Measurements from ENCODE around the gene BSN. TPM values are rescaled to one million over a fixed set of nuclear protein-coding genes. Genes with fewer than 3 reads are reported as not detected.

The BSN gene
- total RNA-seq, 1 experiment from 2014 or later = 0.37 TPM

GRCh38 chr3:49539659-49540560 is 14.4 kb upstream of the BSN start:
- Histone ChIP-seq H3K9me2 (replicated peaks; ENCODE audit: insufficient read depth, low read length) (no peaks in the 10 kb centered on the region), H3K4me1 (ENCODE audit: low read length) (peaks cover 18% of the 10 kb centered on the region), H3K4me2 (ENCODE audit: low read depth, low read length, poor library complexity, severe bottlenecking) (peak overlapping the region; percentile 93), H3K27ac (ENCODE audit: low read length) (peak overlapping the region; percentile 25; the same call in 1 of the 2 replicates), H3K27me3 (ENCODE audit: low read length) (no peaks in the 10 kb centered on the region), H3K36me3 (ENCODE audit: insufficient read depth, low read length) (no peaks in the 10 kb centered on the region), H3K79me2 (ENCODE audit: low read length) (no peaks in the 10 kb centered on the region), H3K4me3 (ENCODE audit: low read length) (peak overlapping the region; percentile 67), H4K20me1 (ENCODE audit: insufficient read depth, low read depth, low read length) (no peaks in the 10 kb centered on the region), H3K9ac (ENCODE audit: low read length) (peak overlapping the region; percentile 77), H2AFZ (ENCODE audit: low read length) (peak overlapping the region; percentile 91), H3K9me3 (ENCODE audit: low read length) (no peaks in the 10 kb centered on the region)
- DNase-seq = peak; percentile 97

- Histone ChIP-seq H3K4me1 (ENCODE audit: low read length) (peaks cover 20% of the 10 kb centered on the region), H4K20me1 (ENCODE audit: insufficient read depth, low read depth, low read length) (0 out of 2 replicates have a peak, but pooled peaks cover 4% of the 10 kb centered on the region), H3K36me3 (ENCODE audit: insufficient read depth, low read length) (no peaks in the 10 kb centered on the region), H3K27ac (ENCODE audit: low read length) (no peak overlapping the region), H3K9me2 (replicated peaks; ENCODE audit: insufficient read depth, low read length) (no peaks in the 10 kb centered on the region), H3K79me2 (ENCODE audit: low read length) (no peaks in the 10 kb centered on the region), H2AFZ (ENCODE audit: low read length) (no peak overlapping the region), H3K9ac (ENCODE audit: low read length) (no peak overlapping the region), H3K27me3 (ENCODE audit: low read length) (no peaks in the 10 kb centered on the region), H3K9me3 (ENCODE audit: low read length) (no peaks in the 10 kb centered on the region), H3K4me3 (ENCODE audit: low read length) (no peak overlapping the region), H3K4me2 (ENCODE audit: low read depth, low read length, poor library complexity, severe bottlenecking) (no peak overlapping the region)
- DNase-seq = no peak
Observed at GRCh38 chr3:49552087-49552486, 2.2 kb upstream of the BSN start.

GRCh38 chr3:49553324-49553691 is 969 bp upstream of the BSN start:
- Histone ChIP-seq H2AFZ (ENCODE audit: low read length) (no peak overlapping the region), H3K36me3 (ENCODE audit: insufficient read depth, low read length) (no peaks in the 10 kb centered on the region), H3K27me3 (ENCODE audit: low read length) (no peaks in the 10 kb centered on the region), H3K9me2 (replicated peaks; ENCODE audit: insufficient read depth, low read length) (no peaks in the 10 kb centered on the region), H3K27ac (ENCODE audit: low read length) (no peak overlapping the region), H3K4me1 (ENCODE audit: low read length) (peaks cover 20% of the 10 kb centered on the region), H3K4me3 (ENCODE audit: low read length) (peak overlapping the region; percentile 98), H4K20me1 (ENCODE audit: insufficient read depth, low read depth, low read length) (0 out of 2 replicates have a peak, but pooled peaks cover 4% of the 10 kb centered on the region), H3K79me2 (ENCODE audit: low read length) (no peaks in the 10 kb centered on the region), H3K9ac (ENCODE audit: low read length) (peak overlapping the region; percentile 94), H3K9me3 (ENCODE audit: low read length) (no peaks in the 10 kb centered on the region), H3K4me2 (ENCODE audit: low read depth, low read length, poor library complexity, severe bottlenecking) (peak overlapping the region; percentile 100)
- DNase-seq = no peak

GRCh38 chr3:49554633-49555265 is 472 bp downstream of the BSN start:
- Histone ChIP-seq H3K9me3 (ENCODE audit: low read length) (no peaks in the 10 kb centered on the region), H3K4me1 (ENCODE audit: low read length) (peaks cover 20% of the 10 kb centered on the region), H3K36me3 (ENCODE audit: insufficient read depth, low read length) (no peaks in the 10 kb centered on the region), H2AFZ (ENCODE audit: low read length) (no peak overlapping the region), H3K27ac (ENCODE audit: low read length) (no peak overlapping the region), H3K9ac (ENCODE audit: low read length) (peak overlapping the region; percentile 44), H3K27me3 (ENCODE audit: low read length) (no peaks in the 10 kb centered on the region), H4K20me1 (ENCODE audit: insufficient read depth, low read depth, low read length) (0 out of 2 replicates have a peak, but pooled peaks cover 4% of the 10 kb centered on the region), H3K4me3 (ENCODE audit: low read length) (peak overlapping the region; percentile 65), H3K4me2 (ENCODE audit: low read depth, low read length, poor library complexity, severe bottlenecking) (peak overlapping the region; percentile 72), H3K9me2 (replicated peaks; ENCODE audit: insufficient read depth, low read length) (no peaks in the 10 kb centered on the region), H3K79me2 (ENCODE audit: low read length) (no peaks in the 10 kb centered on the region)
- DNase-seq = no peak

- H3K9ac ChIP-seq (ENCODE audit: low read length) = no peak overlapping the region
- DNase-seq = no peak
- H3K79me2 ChIP-seq (ENCODE audit: low read length) = no peaks in the 10 kb centered on the region
- H3K27ac ChIP-seq (ENCODE audit: low read length) = no peak overlapping the region
- H3K4me1 ChIP-seq (ENCODE audit: low read length) = peaks cover 20% of the 10 kb centered on the region
- no peaks in the 10 kb centered on the region for H3K9me3 ChIP-seq (ENCODE audit: low read length)
- H2AFZ ChIP-seq (ENCODE audit: low read length) = no peak overlapping the region
- no peak overlapping the region for H3K4me2 ChIP-seq (ENCODE audit: low read depth, low read length, poor library complexity, severe bottlenecking)
- H3K4me3 ChIP-seq (ENCODE audit: low read length) = no peak overlapping the region
- H4K20me1 ChIP-seq (ENCODE audit: insufficient read depth, low read depth, low read length) = 0 out of 2 replicates have a peak, but pooled peaks cover 4% of the 10 kb centered on the region
- H3K27me3 ChIP-seq (ENCODE audit: low read length) = no peaks in the 10 kb centered on the region
- H3K36me3 ChIP-seq (ENCODE audit: insufficient read depth, low read length) = no peaks in the 10 kb centered on the region
- no peaks in the 10 kb centered on the region for H3K9me2 ChIP-seq (replicated peaks; ENCODE audit: insufficient read depth, low read length)
Observed at GRCh38 chr3:49556500-49557275, 2.4 kb downstream of the BSN start.

GRCh38 chr3:49563040-49563578 is 8.8 kb downstream of the BSN start:
- no peaks in the 10 kb centered on the region for H4K20me1 ChIP-seq (ENCODE audit: insufficient read depth, low read depth, low read length)
- H3K4me3 ChIP-seq (ENCODE audit: low read length) = no peak overlapping the region
- no peaks in the 10 kb centered on the region for H3K36me3 ChIP-seq (ENCODE audit: insufficient read depth, low read length)
- no peak overlapping the region for H3K4me2 ChIP-seq (ENCODE audit: low read depth, low read length, poor library complexity, severe bottlenecking)
- no peaks in the 10 kb centered on the region for H3K27me3 ChIP-seq (ENCODE audit: low read length)
- H2AFZ ChIP-seq (ENCODE audit: low read length) = no peak overlapping the region
- no peak for DNase-seq
- no peaks in the 10 kb centered on the region for H3K79me2 ChIP-seq (ENCODE audit: low read length)
- no peaks in the 10 kb centered on the region for H3K9me2 ChIP-seq (replicated peaks; ENCODE audit: insufficient read depth, low read length)
- H3K9me3 ChIP-seq (ENCODE audit: low read length) = no peaks in the 10 kb centered on the region
- no peaks in the 10 kb centered on the region for H3K4me1 ChIP-seq (ENCODE audit: low read length)
- H3K9ac ChIP-seq (ENCODE audit: low read length) = no peak overlapping the region
- H3K27ac ChIP-seq (ENCODE audit: low read length) = no peak overlapping the region

GRCh38 chr3:49563766-49564165 is 9.5 kb downstream of the BSN start:
- H3K9me2 ChIP-seq (replicated peaks; ENCODE audit: insufficient read depth, low read length) = no peaks in the 10 kb centered on the region
- no peak overlapping the region for H3K4me2 ChIP-seq (ENCODE audit: low read depth, low read length, poor library complexity, severe bottlenecking)
- H3K4me3 ChIP-seq (ENCODE audit: low read length) = no peak overlapping the region
- H3K9ac ChIP-seq (ENCODE audit: low read length) = no peak overlapping the region
- DNase-seq = no peak
- no peaks in the 10 kb centered on the region for H3K27me3 ChIP-seq (ENCODE audit: low read length)
- H3K36me3 ChIP-seq (ENCODE audit: insufficient read depth, low read length) = no peaks in the 10 kb centered on the region
- H3K9me3 ChIP-seq (ENCODE audit: low read length) = no peaks in the 10 kb centered on the region
- no peak overlapping the region for H3K27ac ChIP-seq (ENCODE audit: low read length)
- H3K4me1 ChIP-seq (ENCODE audit: low read length) = no peaks in the 10 kb centered on the region
- H3K79me2 ChIP-seq (ENCODE audit: low read length) = no peaks in the 10 kb centered on the region
- peaks cover 3% of the 10 kb centered on the region; the same call in 1 of the 2 replicates for H4K20me1 ChIP-seq (ENCODE audit: insufficient read depth, low read depth, low read length)
- H2AFZ ChIP-seq (ENCODE audit: low read length) = no peak overlapping the region

Data from Karpas-422 (cell line).